Measurements from ENCODE around the gene MAU2. TPM values are rescaled to one million over a fixed set of nuclear protein-coding genes. Genes with fewer than 3 reads are reported as not detected.

Gene MAU2
- total and polyA plus RNA-seq, 2 of the 13 experiments (the other 11 are each of a cell fraction or from before 2014, with no cell fraction given), result 16.8 to 33.8 TPM

GRCh38 chr19:19342086-19343015 lies 21.7 kb downstream of the MAU2 start (continued):
- TF ChIP-seq, protein P1, sequence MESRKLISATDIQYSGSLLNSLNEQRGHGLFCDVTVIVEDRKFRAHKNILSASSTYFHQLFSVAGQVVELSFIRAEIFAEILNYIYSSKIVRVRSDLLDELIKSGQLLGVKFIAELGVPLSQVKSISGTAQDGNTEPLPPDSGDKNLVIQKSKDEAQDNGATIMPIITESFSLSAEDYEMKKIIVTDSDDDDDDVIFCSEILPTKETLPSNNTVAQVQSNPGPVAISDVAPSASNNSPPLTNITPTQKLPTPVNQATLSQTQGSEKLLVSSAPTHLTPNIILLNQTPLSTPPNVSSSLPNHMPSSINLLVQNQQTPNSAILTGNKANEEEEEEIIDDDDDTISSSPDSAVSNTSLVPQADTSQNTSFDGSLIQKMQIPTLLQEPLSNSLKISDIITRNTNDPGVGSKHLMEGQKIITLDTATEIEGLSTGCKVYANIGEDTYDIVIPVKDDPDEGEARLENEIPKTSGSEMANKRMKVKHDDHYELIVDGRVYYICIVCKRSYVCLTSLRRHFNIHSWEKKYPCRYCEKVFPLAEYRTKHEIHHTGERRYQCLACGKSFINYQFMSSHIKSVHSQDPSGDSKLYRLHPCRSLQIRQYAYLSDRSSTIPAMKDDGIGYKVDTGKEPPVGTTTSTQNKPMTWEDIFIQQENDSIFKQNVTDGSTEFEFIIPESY (CRISPR knock-in tag; IDR thresholded peaks at IDR 0.05), result peak; percentile 90
- TF ChIP-seq LRRFIP1 (CRISPR knock-in tag; conservative IDR thresholded peaks at IDR 0.05), result no peak
- TF ChIP-seq ZNF205 (CRISPR knock-in tag; IDR thresholded peaks at IDR 0.05), result no peak
- peak; percentile 48; the same call in 1 of the 2 replicates for TF ChIP-seq SP2 (CRISPR knock-in tag; IDR thresholded peaks at IDR 0.05)
- no peak for TF ChIP-seq NONO (IDR thresholded peaks at IDR 0.05)
- no peak for TF ChIP-seq NONO (CRISPR knock-in tag; conservative IDR thresholded peaks at IDR 0.05)
- no peak for TF ChIP-seq HCFC1 (IDR thresholded peaks at IDR 0.05; ENCODE audit: low read depth, low read length)
- TF ChIP-seq KDM6A (CRISPR knock-in tag; IDR thresholded peaks at IDR 0.05; ENCODE audit: low read depth), result no peak
- no peak for TF ChIP-seq XBP1 (CRISPR knock-in tag; IDR thresholded peaks at IDR 0.05)
- TF ChIP-seq MATR3 (CRISPR knock-in tag; IDR thresholded peaks at IDR 0.05), result no peak
- no peak for TF ChIP-seq ZNF775 (CRISPR knock-in tag; IDR thresholded peaks at IDR 0.05; ENCODE audit: borderline replicate concordance)
- TF ChIP-seq, protein P2, sequence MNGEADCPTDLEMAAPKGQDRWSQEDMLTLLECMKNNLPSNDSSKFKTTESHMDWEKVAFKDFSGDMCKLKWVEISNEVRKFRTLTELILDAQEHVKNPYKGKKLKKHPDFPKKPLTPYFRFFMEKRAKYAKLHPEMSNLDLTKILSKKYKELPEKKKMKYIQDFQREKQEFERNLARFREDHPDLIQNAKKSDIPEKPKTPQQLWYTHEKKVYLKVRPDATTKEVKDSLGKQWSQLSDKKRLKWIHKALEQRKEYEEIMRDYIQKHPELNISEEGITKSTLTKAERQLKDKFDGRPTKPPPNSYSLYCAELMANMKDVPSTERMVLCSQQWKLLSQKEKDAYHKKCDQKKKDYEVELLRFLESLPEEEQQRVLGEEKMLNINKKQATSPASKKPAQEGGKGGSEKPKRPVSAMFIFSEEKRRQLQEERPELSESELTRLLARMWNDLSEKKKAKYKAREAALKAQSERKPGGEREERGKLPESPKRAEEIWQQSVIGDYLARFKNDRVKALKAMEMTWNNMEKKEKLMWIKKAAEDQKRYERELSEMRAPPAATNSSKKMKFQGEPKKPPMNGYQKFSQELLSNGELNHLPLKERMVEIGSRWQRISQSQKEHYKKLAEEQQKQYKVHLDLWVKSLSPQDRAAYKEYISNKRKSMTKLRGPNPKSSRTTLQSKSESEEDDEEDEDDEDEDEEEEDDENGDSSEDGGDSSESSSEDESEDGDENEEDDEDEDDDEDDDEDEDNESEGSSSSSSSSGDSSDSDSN (CRISPR knock-in tag; IDR thresholded peaks at IDR 0.05), result 0 out of 2 replicates have a peak, but pooled peaks have one; percentile 24
- TF ChIP-seq ZNF263 (CRISPR knock-in tag; IDR thresholded peaks at IDR 0.05), result 0 out of 2 replicates have a peak, but pooled peaks have one; percentile 11
- TF ChIP-seq ETV6 (CRISPR knock-in tag; conservative IDR thresholded peaks at IDR 0.05), result no peak
- TF ChIP-seq ZBTB38 (CRISPR knock-in tag; IDR thresholded peaks at IDR 0.05), result peak; percentile 57; the same call in 1 of the 2 replicates
- no peak for TF ChIP-seq YEATS2 (CRISPR knock-in tag; IDR thresholded peaks at IDR 0.05; ENCODE audit: borderline replicate concordance)
- TF ChIP-seq ZNF574 (CRISPR knock-in tag; IDR thresholded peaks at IDR 0.05), result 0 out of 2 replicates have a peak, but pooled peaks have one; percentile 17
- no peak for TF ChIP-seq HMG20B (CRISPR knock-in tag; conservative IDR thresholded peaks at IDR 0.05)
- TF ChIP-seq MED1 (CRISPR knock-in tag; IDR thresholded peaks at IDR 0.05), result peak; percentile 26; the same call in 1 of the 2 replicates
- TF ChIP-seq ZNF317 (CRISPR knock-in tag; IDR thresholded peaks at IDR 0.05), result no peak
- no peak for TF ChIP-seq HHEX (CRISPR knock-in tag; IDR thresholded peaks at IDR 0.05)

All from HepG2 (cell line).